GM12878 (cell line): ENCODE measurements around the gene CD48. TPM values are rescaled to one million over a fixed set of nuclear protein-coding genes. Genes with fewer than 3 reads are reported as not detected.

ENCODE experiments used
- ATF2 ChIP-seq: IDR thresholded peaks from 2 replicates; pipeline ENCODE4 v1.6.1; 2012; ENCODE audit warnings: low read length, inconsistent platforms
- ATF3 ChIP-seq: IDR thresholded peaks from 2 replicates; pipeline ENCODE4 v1.6.1; 2011; ENCODE audit warnings: low read depth, mild to moderate bottlenecking, low read length, moderate library complexity, borderline replicate concordance; ENCODE audit errors: extremely low read depth
- BMI1 ChIP-seq: fragments of 450-650 bp; IDR thresholded peaks from 2 replicates; pipeline ENCODE4 v1.6.1; 2016; ENCODE audit warnings: mild to moderate bottlenecking, moderate library complexity, borderline replicate concordance
- CREB1 ChIP-seq: IDR thresholded peaks from 2 replicates; pipeline ENCODE4 v1.6.1; 2012; ENCODE audit warnings: low read depth, mild to moderate bottlenecking, inconsistent platforms
- EGR1 ChIP-seq, 2 experiments: IDR thresholded peaks; 1 replicate in 1 of 2; 2 replicates in 1 of 2; pipeline ENCODE4 v1.6.1; 2011 to 2012; ENCODE audit warnings: low read depth in 2 of 2, low read length in 2 of 2, borderline replicate concordance in 1 of 2, mild to moderate bottlenecking in 1 of 2, moderate library complexity in 1 of 2
- IRF3 ChIP-seq: fragments of 450-650 bp; IDR thresholded peaks from 2 replicates; pipeline ENCODE4 v1.6.1; 2014; ENCODE audit warnings: mild to moderate bottlenecking
- JUND ChIP-seq: IDR thresholded peaks from 2 replicates; pipeline ENCODE4 v1.6.1; 2012; ENCODE audit warnings: low read depth, mild to moderate bottlenecking, low read length, improper control_type of control experiment, moderate library complexity
- MEF2B ChIP-seq: fragments of 450-650 bp; IDR thresholded peaks from 2 replicates; pipeline ENCODE4 v1.6.1; 2018; ENCODE audit warnings: mild to moderate bottlenecking, moderate library complexity; ENCODE audit not compliant: partially characterized antibody, poor library complexity, severe bottlenecking
- MXI1 ChIP-seq: fragments of 150-350 bp; IDR thresholded peaks from 2 replicates; pipeline ENCODE4 v1.6.1; 2011; ENCODE audit warnings: low read depth, mild to moderate bottlenecking, inconsistent platforms, low read length, improper control_type of control experiment
- MYB ChIP-seq: fragments of 150-350 bp; IDR thresholded peaks from 2 replicates; pipeline ENCODE4 v1.6.1; 2014; ENCODE audit warnings: mild to moderate bottlenecking, low read depth, low read length, borderline replicate concordance
- NR2C1 ChIP-seq: fragments of 450-650 bp; IDR thresholded peaks from 2 replicates; pipeline ENCODE4 v1.6.1; 2017; ENCODE audit warnings: antibody characterized with exemption, mild to moderate bottlenecking, moderate library complexity
- NRF1 ChIP-seq: conservative IDR thresholded peaks from 2 replicates; pipeline ENCODE4 v1.6.1; 2011; ENCODE audit warnings: mild to moderate bottlenecking, low read depth, low read length, improper control_type of control experiment
- SREBF1 ChIP-seq: IDR thresholded peaks from 2 replicates; pipeline ENCODE4 v1.6.1; 2012; ENCODE audit warnings: mild to moderate bottlenecking, low read length
- ZBTB33 ChIP-seq: fragments of 450-650 bp; IDR thresholded peaks from 2 replicates; pipeline ENCODE4 v1.6.1; 2017; ENCODE audit warnings: mild to moderate bottlenecking
- ZNF622 ChIP-seq: fragments of 450-650 bp; IDR thresholded peaks from 2 replicates; pipeline ENCODE4 v1.6.1; 2017; ENCODE audit warnings: mild to moderate bottlenecking, inconsistent platforms
- polyA plus RNA-seq, 11 experiments: library from polyadenylated mRNA; depleted of rRNA in 4 of 11; unstranded in 6 of 11; stranded (reverse) in 5 of 11; fragments of >200 nt; fragmentation: Nextera tagmentation in 4 of 11; fragmentation: Illumina TruSeq in 1 of 11; extraction: Ambion mirVana in 4 of 11; extraction: Trizol in 1 of 11; gene quantifications; 1 replicate in 1 of 11; 2 replicates in 10 of 11; pipeline versions ENCODE4 v1.2.1 to v1.2.3, GENCODE V29; 2011 to 2016; ENCODE audit warnings: inconsistent platforms in 2 of 11, missing spikeins in 2 of 11, low read depth in 1 of 11
- total RNA-seq, 4 experiments: library from RNA; depleted of rRNA in 3 of 4; stranded (reverse); fragments of >200 nt in 3 of 4; fragmentation: Illumina TruSeq in 1 of 4; extraction: Trizol in 1 of 4; gene quantifications; 2 replicates each; pipeline versions ENCODE4 v1.2.1 to v1.2.3, GENCODE V29; 2013 to 2021
- TF ChIP-seq, protein P1 (sequence below): IDR thresholded peaks from 2 replicates; pipeline ENCODE4 v1.6.1; 2011; ENCODE audit warnings: mild to moderate bottlenecking, low read depth, low read length, moderate library complexity; ENCODE audit not compliant: insufficient replicate concordance
- TF ChIP-seq, protein P2 (sequence below): fragments of 450-650 bp; formaldehyde crosslinking; IDR thresholded peaks from 2 replicates; pipeline ENCODE4 v1.4.0; 2020; ENCODE audit warnings: mild to moderate bottlenecking, moderate library complexity
- TF ChIP-seq, protein P3 (sequence below): IDR thresholded peaks from 2 replicates; pipeline ENCODE4 v1.6.1; 2012; ENCODE audit warnings: low read depth, low read length, improper control_type of control experiment

The CD48 gene
- total and polyA plus RNA-seq, 10 of the 15 experiments (the other 5 are each of a cell fraction or from before 2014, with no cell fraction given), result 302 to 1,315 (median 430) TPM

- TF ChIP-seq, protein P1, sequence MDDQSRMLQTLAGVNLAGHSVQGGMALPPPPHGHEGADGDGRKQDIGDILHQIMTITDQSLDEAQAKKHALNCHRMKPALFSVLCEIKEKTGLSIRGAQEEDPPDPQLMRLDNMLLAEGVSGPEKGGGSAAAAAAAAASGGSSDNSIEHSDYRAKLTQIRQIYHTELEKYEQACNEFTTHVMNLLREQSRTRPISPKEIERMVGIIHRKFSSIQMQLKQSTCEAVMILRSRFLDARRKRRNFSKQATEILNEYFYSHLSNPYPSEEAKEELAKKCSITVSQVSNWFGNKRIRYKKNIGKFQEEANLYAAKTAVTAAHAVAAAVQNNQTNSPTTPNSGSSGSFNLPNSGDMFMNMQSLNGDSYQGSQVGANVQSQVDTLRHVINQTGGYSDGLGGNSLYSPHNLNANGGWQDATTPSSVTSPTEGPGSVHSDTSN, result no peak
- TF ChIP-seq MEF2B, result peak; percentile 100
- no peak for TF ChIP-seq NRF1
- TF ChIP-seq MXI1, result peak; percentile 69; the same call in 1 of the 2 replicates
- no peak for TF ChIP-seq SREBF1
- TF ChIP-seq BMI1, result no peak
- TF ChIP-seq, protein P2, sequence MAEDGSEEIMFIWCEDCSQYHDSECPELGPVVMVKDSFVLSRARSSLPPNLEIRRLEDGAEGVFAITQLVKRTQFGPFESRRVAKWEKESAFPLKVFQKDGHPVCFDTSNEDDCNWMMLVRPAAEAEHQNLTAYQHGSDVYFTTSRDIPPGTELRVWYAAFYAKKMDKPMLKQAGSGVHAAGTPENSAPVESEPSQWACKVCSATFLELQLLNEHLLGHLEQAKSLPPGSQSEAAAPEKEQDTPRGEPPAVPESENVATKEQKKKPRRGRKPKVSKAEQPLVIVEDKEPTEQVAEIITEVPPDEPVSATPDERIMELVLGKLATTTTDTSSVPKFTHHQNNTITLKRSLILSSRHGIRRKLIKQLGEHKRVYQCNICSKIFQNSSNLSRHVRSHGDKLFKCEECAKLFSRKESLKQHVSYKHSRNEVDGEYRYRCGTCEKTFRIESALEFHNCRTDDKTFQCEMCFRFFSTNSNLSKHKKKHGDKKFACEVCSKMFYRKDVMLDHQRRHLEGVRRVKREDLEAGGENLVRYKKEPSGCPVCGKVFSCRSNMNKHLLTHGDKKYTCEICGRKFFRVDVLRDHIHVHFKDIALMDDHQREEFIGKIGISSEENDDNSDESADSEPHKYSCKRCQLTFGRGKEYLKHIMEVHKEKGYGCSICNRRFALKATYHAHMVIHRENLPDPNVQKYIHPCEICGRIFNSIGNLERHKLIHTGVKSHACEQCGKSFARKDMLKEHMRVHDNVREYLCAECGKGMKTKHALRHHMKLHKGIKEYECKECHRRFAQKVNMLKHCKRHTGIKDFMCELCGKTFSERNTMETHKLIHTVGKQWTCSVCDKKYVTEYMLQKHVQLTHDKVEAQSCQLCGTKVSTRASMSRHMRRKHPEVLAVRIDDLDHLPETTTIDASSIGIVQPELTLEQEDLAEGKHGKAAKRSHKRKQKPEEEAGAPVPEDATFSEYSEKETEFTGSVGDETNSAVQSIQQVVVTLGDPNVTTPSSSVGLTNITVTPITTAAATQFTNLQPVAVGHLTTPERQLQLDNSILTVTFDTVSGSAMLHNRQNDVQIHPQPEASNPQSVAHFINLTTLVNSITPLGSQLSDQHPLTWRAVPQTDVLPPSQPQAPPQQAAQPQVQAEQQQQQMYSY (CRISPR knock-in tag), result no peak; the same call in 1 of the 2 replicates
- TF ChIP-seq, protein P3, sequence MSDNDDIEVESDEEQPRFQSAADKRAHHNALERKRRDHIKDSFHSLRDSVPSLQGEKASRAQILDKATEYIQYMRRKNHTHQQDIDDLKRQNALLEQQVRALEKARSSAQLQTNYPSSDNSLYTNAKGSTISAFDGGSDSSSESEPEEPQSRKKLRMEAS, result no peak
- TF ChIP-seq IRF3, result no peak
- peak; percentile 97 for TF ChIP-seq ATF2
- TF ChIP-seq ATF3, result no peak
- TF ChIP-seq EGR1 (IDR thresholded peaks at IDR 0.05; ENCODE audit: borderline replicate concordance in 1 of 2, low read depth in 2 of 2, low read length in 2 of 2), result no peak
- TF ChIP-seq CREB1, result peak; percentile 57; the same call in 1 of the 2 replicates
- no peak for TF ChIP-seq MYB
- no peak for TF ChIP-seq ZNF622
- TF ChIP-seq ZBTB33, result 0 out of 2 replicates have a peak, but pooled peaks have one; percentile 29
- no peak for TF ChIP-seq NR2C1
- no peak for TF ChIP-seq JUND
Measured at GRCh38 chr1:160726498-160727315, 15.1 kb upstream of the CD48 start (continued).
